Measurements from ENCODE around the gene MRE11. TPM values are rescaled to one million over a fixed set of nuclear protein-coding genes. Genes with fewer than 3 reads are reported as not detected.

The MRE11 gene
- total and polyA plus RNA-seq, 9 of the 15 experiments (the other 6 are each of a cell fraction or from before 2014, with no cell fraction given) = 18.3 to 45.2 (median 29.1) TPM

GRCh38 chr11:94533206-94533605, 39.6 kb upstream of the MRE11 start:
- ATAC-seq (no peak), DNase-seq (ENCODE audit: extremely low read depth in 1 of 4, low spot score in 3 of 4) (no peak), FAIRE-seq (no peak)
- no TSS peak for BruUV-seq (replicated peaks)
- CTCF ChIA-PET (ENCODE audit: low intra/inter-chr PET ratio) = no interaction called here
- Histone ChIP-seq H3K27ac (ENCODE audit: extremely low read depth, low read depth, low read length) (no peak overlapping the region), H3K9me3 (replicated peaks; ENCODE audit: control insufficient read depth, insufficient read depth, low read depth, low read length) (no peaks in the 10 kb centered on the region), H3K9ac (ENCODE audit: insufficient read depth in 1 of 2, low read depth in 2 of 2, low read length in 2 of 2) (no peak overlapping the region), H3K4me3 (no peak overlapping the region), H2AFZ (ENCODE audit: low read depth, low read length) (no peak overlapping the region), H3K9me1 (ENCODE audit: control insufficient read depth, insufficient read depth, low read length) (no peaks in the 10 kb centered on the region), H3K4me2 (ENCODE audit: insufficient read depth, low read length) (no peak overlapping the region), H3K36me3 (ENCODE audit: control insufficient read depth, insufficient read depth, low read length) (no peaks in the 10 kb centered on the region), H4K20me1 (replicated peaks; ENCODE audit: control insufficient read depth, insufficient read depth, low read length) (no peaks in the 10 kb centered on the region), H3K79me2 (ENCODE audit: control insufficient read depth, insufficient read depth, low read length) (no peaks in the 10 kb centered on the region), H3K27me3 (ENCODE audit: control insufficient read depth in 2 of 2, insufficient read depth in 2 of 2, low read length in 2 of 2) (peaks cover 0 to 4% of the 10 kb centered on the region in 2 experiments; a peak in 2 of 5 replicates), H3K4me1 (replicated peaks in 1 of 2; ENCODE audit: control insufficient read depth in 2 of 2, insufficient read depth in 2 of 2, low read length in 2 of 2) (no peaks in the 10 kb centered on the region; a peak in 1 of 5 replicates)
- POLR2A ChIA-PET = interaction anchor here (0.7 kb wide), 1 partner anchor 15 kb away, joined by 3 read pairs; no protein-coding TSS in a partner anchor
- intact Hi-C loops (cut with micrococcal nuclease) = no loop called here
- in situ Hi-C loops (cut with MboI) = no loop called here
- WGBS (ENCODE audit: insufficient coverage, low coverage, missing lambda C conversion rate) = 21% methylated on average over 1 of the region's 1 CpG
- TF ChIP-seq TEAD4 (IDR thresholded peaks at IDR 0.05; ENCODE audit: low read length) = no peak
- no peak for TF ChIP-seq TEAD4 (CRISPR knock-in tag; IDR thresholded peaks at IDR 0.05; ENCODE audit: borderline replicate concordance)
- TF ChIP-seq TFE3 (CRISPR knock-in tag; IDR thresholded peaks at IDR 0.05) = no peak
- no peak for TF ChIP-seq ATF7 (IDR thresholded peaks at IDR 0.05)
- no peak for TF ChIP-seq BCL6 (CRISPR knock-in tag; IDR thresholded peaks at IDR 0.05)
- TF ChIP-seq MTF1 (CRISPR knock-in tag; IDR thresholded peaks at IDR 0.05; ENCODE audit: borderline replicate concordance) = no peak
- TF ChIP-seq MAFF (IDR thresholded peaks at IDR 0.05; ENCODE audit: low read length) = no peak
- no peak for TF ChIP-seq ZNF507 (tag; conservative IDR thresholded peaks at IDR 0.05)
- TF ChIP-seq CSDE1 (IDR thresholded peaks at IDR 0.05) = no peak
- TF ChIP-seq ASH1L (IDR thresholded peaks at IDR 0.05; ENCODE audit: borderline replicate concordance, low read depth, partially characterized antibody) = no peak
- TF ChIP-seq CHCHD3 (CRISPR knock-in tag; IDR thresholded peaks at IDR 0.05) = no peak
- TF ChIP-seq AFF1 (IDR thresholded peaks at IDR 0.05; ENCODE audit: low read depth in 1 of 2, partially characterized antibody in 2 of 2) = no peak
- no peak for TF ChIP-seq CREBBP (IDR thresholded peaks at IDR 0.05; ENCODE audit: low read depth, low read length)
- no peak for TF ChIP-seq ZSCAN29 (IDR thresholded peaks at IDR 0.05)
- TF ChIP-seq BCLAF1 (IDR thresholded peaks at IDR 0.05; ENCODE audit: borderline replicate concordance in 1 of 2, control insufficient read depth in 1 of 2, low read depth in 2 of 2, low read length in 1 of 2) = no peak

All from K562 (cell line).